Neural cell (in vitro differentiated cells): ENCODE measurements around the gene ACSL6. TPM values are rescaled to one million over a fixed set of nuclear protein-coding genes. Genes with fewer than 3 reads are reported as not detected.

Source experiments
- H2AFZ ChIP-seq: fragments of 200-600, 300-800 bp; sonication (generic), shearing (Covaris generic); 2 replicates; pipeline ENCODE4 v1.6.0; 2014; ENCODE audit warnings: low read depth, mild to moderate bottlenecking, antibody characterized with exemption, low read length, moderate library complexity
- H3F3A ChIP-seq: fragments of 200-600 bp; shearing (Covaris generic); 2 replicates; pipeline ENCODE4 v1.6.1; 2016; ENCODE audit warnings: mild to moderate bottlenecking, moderate library complexity, mixed read lengths, antibody characterized with exemption, low read length; ENCODE audit not compliant: insufficient read depth, poor library complexity, severe bottlenecking
- H3K27ac ChIP-seq: fragments of 200-600, 300-800 bp; sonication (generic), shearing (Covaris generic); 2 replicates; pipeline ENCODE4 v1.5.1; 2014; ENCODE audit warnings: mild to moderate bottlenecking, low read length, moderate library complexity
- H3K27me3 ChIP-seq: fragments of 300-800, 200-600 bp; sonication (generic), shearing (Covaris generic); 2 replicates; pipeline ENCODE4 v1.6.0; 2014; ENCODE audit warnings: mild to moderate bottlenecking, low read depth, low read length, moderate library complexity; ENCODE audit not compliant: insufficient read depth
- H3K36me3 ChIP-seq: fragments of 300-800, 200-600 bp; sonication (generic), shearing (Covaris generic); 2 replicates; pipeline ENCODE4 v1.5.1; 2014; ENCODE audit warnings: mild to moderate bottlenecking, antibody characterized with exemption, low read length, moderate library complexity; ENCODE audit not compliant: insufficient read depth
- H3K4me2 ChIP-seq: fragments of 300-800, 200-600 bp; sonication (generic), shearing (Covaris generic); 2 replicates; pipeline ENCODE4 v1.6.0; 2014; ENCODE audit warnings: mild to moderate bottlenecking, low read length
- H3K4me3 ChIP-seq: fragments of 300-800, 200-600 bp; sonication (generic), shearing (Covaris generic); 2 replicates; pipeline ENCODE4 v1.5.1; 2014; ENCODE audit warnings: mild to moderate bottlenecking, low read length, moderate library complexity
- H3K79me2 ChIP-seq: fragments of 200-600 bp; shearing (Covaris generic); replicated peaks from 2 replicates; pipeline ENCODE4 v1.6.0; 2014; ENCODE audit warnings: mild to moderate bottlenecking, low read length, moderate library complexity; ENCODE audit not compliant: insufficient read depth
- H3K9ac ChIP-seq: fragments of 300-800, 200-600 bp; sonication (generic), shearing (Covaris generic); 2 replicates; pipeline ENCODE4 v1.6.1; 2016; ENCODE audit warnings: mild to moderate bottlenecking, low read length, mixed read lengths
- H3K9me2 ChIP-seq: fragments of 200-600 bp; shearing (Covaris generic); 2 replicates; pipeline ENCODE4 v1.6.1; 2016; ENCODE audit warnings: mild to moderate bottlenecking, low read length, mixed read lengths; ENCODE audit not compliant: insufficient read depth
- H3K9me3 ChIP-seq: fragments of 200-600, 300-800 bp; sonication (generic), shearing (Covaris generic); 2 replicates; pipeline ENCODE4 v1.6.1; 2016; ENCODE audit warnings: mild to moderate bottlenecking, mixed run types, low read length, moderate library complexity, mixed read lengths
- H4K20me1 ChIP-seq: fragments of 200-600 bp; shearing (Covaris generic); 2 replicates; pipeline ENCODE4 v1.6.1; 2016; ENCODE audit warnings: mild to moderate bottlenecking, mixed run types; ENCODE audit not compliant: insufficient read depth
- CTCF ChIP-seq: fragments of 450-650 bp; IDR thresholded peaks from 2 replicates; pipeline ENCODE4 v1.5.1; 2014; ENCODE audit warnings: antibody characterized with exemption, mild to moderate bottlenecking, moderate library complexity; ENCODE audit not compliant: poor library complexity, severe bottlenecking
- EP300 ChIP-seq: fragments of 450-650 bp; conservative IDR thresholded peaks from 2 replicates; pipeline ENCODE4 v1.6.1; 2014; ENCODE audit warnings: antibody characterized with exemption, mild to moderate bottlenecking, moderate library complexity; ENCODE audit not compliant: poor library complexity, severe bottlenecking
- EZH2 ChIP-seq: fragments of 200-600, 300-800 bp; shearing (Covaris generic), sonication (generic); IDR thresholded peaks from 2 replicates; pipeline ENCODE4 v1.6.1; 2014; ENCODE audit warnings: antibody characterized with exemption, low read length, borderline replicate concordance, mild to moderate bottlenecking; ENCODE audit not compliant: insufficient read depth, poor library complexity, severe bottlenecking
- MXI1 ChIP-seq: fragments of 450-650 bp; conservative IDR thresholded peaks from 2 replicates; pipeline ENCODE4 v1.6.1; 2014; ENCODE audit warnings: antibody characterized with exemption, mild to moderate bottlenecking; ENCODE audit not compliant: poor library complexity, severe bottlenecking
- POLR2AphosphoS5 ChIP-seq: IDR thresholded peaks from 2 replicates; pipeline ENCODE4 v1.6.1; 2012
- RAD21 ChIP-seq: fragments of 450-650 bp; conservative IDR thresholded peaks from 2 replicates; pipeline ENCODE4 v1.6.1; 2014; ENCODE audit warnings: antibody characterized with exemption, mild to moderate bottlenecking, moderate library complexity
- SMC3 ChIP-seq: fragments of 450-650 bp; conservative IDR thresholded peaks from 2 replicates; pipeline ENCODE4 v1.6.1; 2014; ENCODE audit warnings: antibody characterized with exemption, mild to moderate bottlenecking, moderate library complexity; ENCODE audit not compliant: poor library complexity
- TAF1 ChIP-seq: IDR thresholded peaks from 2 replicates; pipeline ENCODE4 v1.6.1; 2012; ENCODE audit warnings: low read depth
- polyA plus RNA-seq: library from polyadenylated mRNA; depleted of rRNA; stranded (reverse); fragments of >200 nt; gene quantifications from 2 replicates; pipeline ENCODE4 v1.2.3, GENCODE V29; 2014
- TF ChIP-seq, protein P1 (sequence below): IDR thresholded peaks from 2 replicates; pipeline ENCODE4 v1.6.1; 2012; ENCODE audit warnings: borderline replicate concordance

Gene ACSL6
- polyA plus RNA-seq, 1 donor from 2014 or later, result 30.5 TPM

DNA sequence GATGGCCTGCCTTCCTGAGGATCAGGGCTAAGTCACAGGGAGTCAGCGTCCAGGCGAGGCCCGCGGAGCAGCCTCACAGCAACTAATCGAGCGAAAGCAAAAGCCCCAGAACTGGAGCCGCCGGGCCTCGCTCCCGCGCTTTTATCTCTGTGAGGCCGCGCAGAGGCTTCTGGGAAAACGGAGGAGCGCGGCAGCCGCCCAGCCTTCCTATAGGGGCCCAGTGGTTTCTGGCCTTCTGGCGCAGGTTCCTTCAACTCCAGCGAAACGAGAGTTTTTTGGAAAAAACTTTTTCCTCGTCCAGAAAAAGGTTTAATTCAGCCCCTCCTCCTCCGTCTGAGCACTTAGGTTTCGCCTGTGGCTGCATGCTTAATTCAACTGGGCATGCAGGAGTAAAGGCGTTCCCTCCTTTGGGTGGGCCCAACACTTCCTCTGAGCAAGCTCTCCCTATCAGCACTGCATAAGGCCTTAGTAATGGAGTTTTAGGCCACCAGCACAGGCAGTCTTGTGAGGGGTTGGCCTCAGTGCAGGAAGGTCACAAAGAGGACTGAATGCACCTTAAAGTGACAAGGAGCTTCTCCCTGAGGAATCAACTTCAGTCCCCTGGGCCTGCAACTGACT lies 65.8 kb downstream of the ACSL6 start, which contains the start of gene MEIKIN:
Gene MEIKIN (minus strand): TSS at position 113 of the 618 bp plus-strand sequence. CDS start 158 bp downstream, outside the sequence.
- Histone ChIP-seq H3K79me2 (no peaks in the 10 kb centered on the region), H3F3A (no peaks in the 10 kb centered on the region), H4K20me1 (no peaks in the 10 kb centered on the region), H3K27ac (no peak within 1 kb of the TSS), H3K9me3 (no peaks in the 10 kb centered on the region), H3K27me3 (no peaks in the 10 kb centered on the region), H3K9ac (no peak within 1 kb of the TSS), H3K36me3 (no peaks in the 10 kb centered on the region), H3K9me2 (no peaks in the 10 kb centered on the region), H3K4me2 (no peak within 1 kb of the TSS), H3K4me3 (no peak within 1 kb of the TSS), H2AFZ (no peak within 1 kb of the TSS)
- TF ChIP-seq TAF1, result no peak
- TF ChIP-seq MXI1, result no peak
- no peak for TF ChIP-seq SMC3
- no peak for TF ChIP-seq RAD21
- TF ChIP-seq, protein P1, sequence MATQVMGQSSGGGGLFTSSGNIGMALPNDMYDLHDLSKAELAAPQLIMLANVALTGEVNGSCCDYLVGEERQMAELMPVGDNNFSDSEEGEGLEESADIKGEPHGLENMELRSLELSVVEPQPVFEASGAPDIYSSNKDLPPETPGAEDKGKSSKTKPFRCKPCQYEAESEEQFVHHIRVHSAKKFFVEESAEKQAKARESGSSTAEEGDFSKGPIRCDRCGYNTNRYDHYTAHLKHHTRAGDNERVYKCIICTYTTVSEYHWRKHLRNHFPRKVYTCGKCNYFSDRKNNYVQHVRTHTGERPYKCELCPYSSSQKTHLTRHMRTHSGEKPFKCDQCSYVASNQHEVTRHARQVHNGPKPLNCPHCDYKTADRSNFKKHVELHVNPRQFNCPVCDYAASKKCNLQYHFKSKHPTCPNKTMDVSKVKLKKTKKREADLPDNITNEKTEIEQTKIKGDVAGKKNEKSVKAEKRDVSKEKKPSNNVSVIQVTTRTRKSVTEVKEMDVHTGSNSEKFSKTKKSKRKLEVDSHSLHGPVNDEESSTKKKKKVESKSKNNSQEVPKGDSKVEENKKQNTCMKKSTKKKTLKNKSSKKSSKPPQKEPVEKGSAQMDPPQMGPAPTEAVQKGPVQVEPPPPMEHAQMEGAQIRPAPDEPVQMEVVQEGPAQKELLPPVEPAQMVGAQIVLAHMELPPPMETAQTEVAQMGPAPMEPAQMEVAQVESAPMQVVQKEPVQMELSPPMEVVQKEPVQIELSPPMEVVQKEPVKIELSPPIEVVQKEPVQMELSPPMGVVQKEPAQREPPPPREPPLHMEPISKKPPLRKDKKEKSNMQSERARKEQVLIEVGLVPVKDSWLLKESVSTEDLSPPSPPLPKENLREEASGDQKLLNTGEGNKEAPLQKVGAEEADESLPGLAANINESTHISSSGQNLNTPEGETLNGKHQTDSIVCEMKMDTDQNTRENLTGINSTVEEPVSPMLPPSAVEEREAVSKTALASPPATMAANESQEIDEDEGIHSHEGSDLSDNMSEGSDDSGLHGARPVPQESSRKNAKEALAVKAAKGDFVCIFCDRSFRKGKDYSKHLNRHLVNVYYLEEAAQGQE, result no peak
- TF ChIP-seq EP300, result no peak
- TF ChIP-seq POLR2AphosphoS5, result no peak
- no peak for TF ChIP-seq CTCF
- TF ChIP-seq EZH2, result no peak

- Histone ChIP-seq H3K79me2 (no peaks in the 10 kb centered on the region), H2AFZ (no peak overlapping the region), H4K20me1 (no peaks in the 10 kb centered on the region), H3K9me2 (no peaks in the 10 kb centered on the region), H3K9me3 (no peaks in the 10 kb centered on the region), H3K27me3 (no peaks in the 10 kb centered on the region), H3K36me3 (no peaks in the 10 kb centered on the region), H3K4me3 (no peak overlapping the region), H3F3A (no peaks in the 10 kb centered on the region), H3K27ac (no peak overlapping the region), H3K9ac (no peak overlapping the region), H3K4me2 (no peak overlapping the region)
- TF ChIP-seq POLR2AphosphoS5 (no peak), CTCF (no peak), EZH2 (no peak), SMC3 (no peak), TAF1 (no peak), MXI1 (no peak), EP300 (no peak)
- TF ChIP-seq, protein P1, result no peak
Observed at GRCh38 chr5:131944702-131945550, 66.5 kb downstream of the ACSL6 start.
